Measurements from ENCODE around the gene MAPK10. TPM values are rescaled to one million over a fixed set of nuclear protein-coding genes. Genes with fewer than 3 reads are reported as not detected.

Gene MAPK10
- total and polyA plus RNA-seq, 2 donors (not counting 3 experiments of a cell fraction or from before 2014, with no cell fraction given) = 0.17 TPM; not detected in 1

GRCh38 chr4:86151196-86151595, 208.7 kb downstream of the MAPK10 start:
- Histone ChIP-seq H4K20me1 (replicated peaks; ENCODE audit: control insufficient read depth, extremely low read depth, insufficient read depth, low read length) (no peaks in the 10 kb centered on the region), H3K4me3 (replicated peaks in 1 of 3; ENCODE audit: insufficient read depth in 1 of 3, low read depth in 1 of 3, low read length in 3 of 3) (no peak overlapping the region), H3K9me3 (replicated peaks; ENCODE audit: control insufficient read depth, insufficient read depth, low read length) (no peaks in the 10 kb centered on the region), H3K9me1 (replicated peaks; ENCODE audit: control insufficient read depth, extremely low read depth, insufficient read depth, low read length) (no peaks in the 10 kb centered on the region), H3K4me2 (ENCODE audit: insufficient read depth, low read length) (no peak overlapping the region), H3K4me1 (ENCODE audit: control insufficient read depth, extremely low read depth, insufficient read depth, low read length) (no peaks in the 10 kb centered on the region), H3K36me3 (ENCODE audit: control insufficient read depth in 2 of 2, extremely low read depth in 1 of 2, insufficient read depth in 2 of 2, low read length in 2 of 2) (no peaks in the 10 kb centered on the region), H2AFZ (ENCODE audit: low read depth, low read length) (no peak overlapping the region), H3K27me3 (ENCODE audit: control insufficient read depth in 2 of 2, insufficient read depth in 2 of 2, low read length in 2 of 2) (peaks cover 0 to 6% of the 10 kb centered on the region in 2 experiments), H3K9ac (replicated peaks; ENCODE audit: extremely low read depth, insufficient read depth, low read length) (no peak overlapping the region), H3K79me2 (ENCODE audit: control insufficient read depth, insufficient read depth, low read length) (no peaks in the 10 kb centered on the region), H3K27ac (ENCODE audit: insufficient read depth, low read depth, low read length) (no peak overlapping the region)
- POLR2A ChIA-PET = no interaction called here
- BruUV-seq (replicated peaks) = no TSS peak
- dilution Hi-C loops (cut with MboI; ENCODE audit: extremely low pct_ligation_motif_present, low sequenced_read_pairs) (no loop called here), intact Hi-C loops (cut with micrococcal nuclease) (no loop called here)
- CTCF ChIA-PET = no interaction called here
- TF ChIP-seq GATA2 (IDR thresholded peaks at IDR 0.05; ENCODE audit: insufficient read depth, insufficient read length, low read depth, low read length) = no peak
- TF ChIP-seq JUN (IDR thresholded peaks at IDR 0.05; ENCODE audit: borderline replicate concordance, insufficient read depth, insufficient read length, low read depth) = no peak
- no peak for TF ChIP-seq CTCF (IDR thresholded peaks at IDR 0.05; ENCODE audit: extremely low read depth in 1 of 2, insufficient read depth in 1 of 2, low read depth in 1 of 2, low read length in 2 of 2)
- TF ChIP-seq EZH2 (IDR thresholded peaks at IDR 0.05; ENCODE audit: borderline replicate concordance, low read depth, low read length, severe bottlenecking) = no peak
- TF ChIP-seq MAX (IDR thresholded peaks at IDR 0.05; ENCODE audit: insufficient read depth, insufficient read length) = no peak
- no peak for TF ChIP-seq POLR2AphosphoS5 (IDR thresholded peaks at IDR 0.05; ENCODE audit: insufficient read depth, low read depth, low read length)
- no peak for TF ChIP-seq FOS (IDR thresholded peaks at IDR 0.05; ENCODE audit: borderline replicate concordance, insufficient read depth, low read length)
- TF ChIP-seq POLR2A (IDR thresholded peaks at IDR 0.05; ENCODE audit: low read depth, low read length) = no peak
- no peak for TF ChIP-seq MYC (IDR thresholded peaks at IDR 0.05; ENCODE audit: low read depth, low read length)
- FAIRE-seq = no peak
- DNase-seq (ENCODE audit: low read depth, low spot score) = no peak

All from endothelial cell of umbilical vein (primary cell).